AG10803 (cell line): ENCODE results near the gene TYMS.

Source experiments
- DNase-seq: peaks from one replicate; pipeline ENCODE4 v3.0.0; 2010; ENCODE audit warnings: low read depth
- H3K4me3 ChIP-seq: 2 replicates; pipeline ENCODE4 v1.5.1; 2011; ENCODE audit warnings: mild to moderate bottlenecking, low read length, control low read depth
- CTCF ChIP-seq: conservative IDR thresholded peaks from 2 replicates; pipeline ENCODE4 v1.5.1; 2011; ENCODE audit warnings: mild to moderate bottlenecking, low read length, control low read depth, inconsistent platforms

TYMS gene

GRCh38 chr18:682833-683232, 25.4 kb downstream of the TYMS start:
- TF ChIP-seq CTCF: no peak
- DNase-seq: no peak
- H3K4me3 ChIP-seq: no peak overlapping the region

GRCh38 chr18:683531-683930, 26.1 kb downstream of the TYMS start:
- H3K4me3 ChIP-seq: no peak overlapping the region
- DNase-seq: no peak
- no peak for TF ChIP-seq CTCF

- H3K4me3 ChIP-seq: no peak overlapping the region
- no peak for DNase-seq
- no peak for TF ChIP-seq CTCF
Observed at GRCh38 chr18:685438-685837, 28.0 kb downstream of the TYMS start.

- no peak for DNase-seq
- no peak for TF ChIP-seq CTCF
- H3K4me3 ChIP-seq: no peak overlapping the region
Observed at GRCh38 chr18:686339-687111, 29.1 kb downstream of the TYMS start.

- TF ChIP-seq CTCF: no peak
- DNase-seq: no peak
- no peak overlapping the region for H3K4me3 ChIP-seq
Observed at GRCh38 chr18:688323-688722, 30.9 kb downstream of the TYMS start.

- no peak for TF ChIP-seq CTCF
- DNase-seq: no peak
- H3K4me3 ChIP-seq: no peak overlapping the region
Observed at GRCh38 chr18:692824-693223, 35.4 kb downstream of the TYMS start.

- H3K4me3 ChIP-seq: no peak overlapping the region
- DNase-seq: no peak
- TF ChIP-seq CTCF: no peak
Observed at GRCh38 chr18:693466-694187, 36.2 kb downstream of the TYMS start.
